ENCODE data around the gene OTOA.

DNA sequence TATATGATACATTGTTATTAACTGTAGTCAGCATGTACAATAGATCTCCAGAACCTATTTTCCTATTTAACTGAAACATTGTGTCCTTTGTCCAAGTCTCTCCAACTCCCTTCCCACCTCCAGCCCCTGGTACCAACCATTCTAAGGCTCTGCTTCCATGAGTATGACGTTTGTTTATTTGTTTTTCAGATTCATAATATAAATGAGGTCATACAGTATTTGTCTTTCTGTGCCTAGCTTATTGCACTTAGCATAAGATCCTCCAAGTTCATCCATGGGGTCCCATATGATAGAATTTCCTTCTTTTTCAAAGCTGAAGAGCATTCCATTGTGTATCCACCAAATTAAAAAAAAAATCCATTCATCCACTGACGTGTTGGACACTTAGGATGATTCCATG, 39.4 kb downstream of the OTOA start:
- TF ChIP-seq TAF1 (IDR thresholded peaks at IDR 0.05; ENCODE audit: borderline replicate concordance, insufficient read depth, low read length) (no peak), POLR2AphosphoS5 (IDR thresholded peaks at IDR 0.05; ENCODE audit: low read depth, low read length) (no peak)

All from PFSK-1 (cell line).